ENCODE measurements around the gene RANBP2.
"Not testable (repeated sequence)": the region's sequence is repeated elsewhere in the genome, so short reads cannot be mapped to it uniquely, and the experiment has no call there.

The RANBP2 gene

DNA sequence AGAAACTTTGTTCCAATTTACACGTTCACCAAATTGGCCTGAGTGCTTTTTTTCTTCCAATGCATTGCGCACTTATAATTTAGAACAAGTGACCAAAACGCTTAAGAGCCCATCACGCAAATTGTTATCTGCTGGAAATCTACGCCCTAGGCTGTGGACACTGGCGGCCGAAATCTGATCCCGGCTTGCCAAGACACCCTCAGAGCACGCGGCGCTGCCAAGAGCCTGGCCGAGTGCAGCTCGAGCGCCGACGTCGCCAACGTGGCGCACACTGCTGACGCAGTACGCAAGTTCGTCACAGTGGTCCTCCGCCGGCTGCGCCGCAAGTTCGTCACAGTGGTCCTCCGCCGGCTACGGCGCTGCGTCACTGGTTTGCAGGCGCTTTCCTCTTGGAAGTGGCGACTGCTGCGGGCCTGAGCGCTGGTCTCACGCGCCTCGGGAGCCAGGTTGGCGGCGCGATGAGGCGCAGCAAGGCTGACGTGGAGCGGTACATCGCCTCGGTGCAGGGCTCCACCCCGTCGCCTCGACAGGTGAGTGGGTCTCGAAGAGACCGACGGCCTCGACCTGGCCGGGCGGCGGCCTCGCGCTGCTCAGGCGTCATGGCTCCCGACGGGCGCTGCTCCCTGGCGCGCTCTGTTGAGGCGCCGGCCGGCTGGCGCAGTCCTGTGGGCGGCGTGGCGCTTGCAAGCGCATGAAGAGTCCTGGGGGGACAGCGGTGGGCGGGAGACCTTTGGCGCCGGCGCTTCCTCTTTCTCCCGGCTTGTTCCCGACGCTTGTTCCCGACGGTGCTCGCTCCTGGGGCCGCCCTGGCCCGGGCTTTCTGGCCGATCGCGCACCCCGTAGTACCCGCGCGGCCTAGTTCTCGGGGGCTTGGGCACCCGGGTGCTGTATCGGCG, at the start of gene RANBP2:
Gene RANBP2 (plus strand): TSS at position 334 of the 896 bp plus-strand sequence. CDS start 125 bp downstream, at position 459.
- DNase-seq: peak; percentile 90 to 96

DNA sequence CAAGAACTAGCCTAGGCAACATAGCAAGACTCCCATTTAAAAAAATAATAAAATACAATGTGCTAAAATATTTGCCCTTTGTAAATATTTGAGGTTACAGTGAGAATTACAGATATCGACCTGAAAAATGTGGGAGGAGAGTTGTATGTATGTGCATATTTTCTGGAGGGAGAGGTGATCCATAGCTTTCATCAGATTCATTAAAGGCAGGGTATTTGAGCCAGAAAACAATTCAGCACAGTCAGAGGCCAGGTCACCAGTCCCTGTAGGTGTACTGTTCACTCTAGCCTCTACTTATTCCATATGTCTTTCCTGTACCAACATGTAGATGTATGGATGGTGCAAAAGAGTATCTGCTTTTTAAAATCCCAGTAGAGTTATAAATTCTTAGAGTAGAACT, 49.0 kb upstream of the RANBP2 start:
- DNase-seq: not testable (repeated sequence)

DNA sequence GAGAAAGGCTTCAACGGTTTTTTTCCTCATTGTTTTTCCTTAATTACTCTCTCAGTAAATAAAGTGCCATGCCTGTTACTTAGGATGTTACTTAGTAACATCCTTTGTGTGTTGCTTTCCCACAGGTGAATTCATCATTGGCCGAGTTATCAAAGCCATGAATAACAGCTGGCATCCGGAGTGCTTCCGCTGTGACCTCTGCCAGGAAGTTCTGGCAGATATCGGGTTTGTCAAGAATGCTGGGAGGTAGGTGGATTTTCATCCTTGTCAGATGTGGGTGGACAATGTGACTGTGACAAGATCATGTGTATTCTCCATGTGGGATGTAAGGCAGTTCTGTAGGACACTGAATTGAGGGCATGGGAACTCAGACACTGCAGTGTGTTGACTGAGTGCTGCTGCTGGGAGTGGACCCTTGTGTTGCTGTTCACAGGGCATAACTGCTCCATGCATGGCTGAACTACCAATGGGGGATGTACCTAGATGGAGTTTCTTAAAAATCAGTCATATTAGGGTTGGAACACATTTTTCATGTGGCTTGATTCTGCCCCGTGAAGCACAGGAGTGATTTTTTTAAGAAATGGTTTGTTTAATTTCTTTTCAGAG, 47.0 kb upstream of the RANBP2 start:
- not testable (repeated sequence) for DNase-seq

DNA sequence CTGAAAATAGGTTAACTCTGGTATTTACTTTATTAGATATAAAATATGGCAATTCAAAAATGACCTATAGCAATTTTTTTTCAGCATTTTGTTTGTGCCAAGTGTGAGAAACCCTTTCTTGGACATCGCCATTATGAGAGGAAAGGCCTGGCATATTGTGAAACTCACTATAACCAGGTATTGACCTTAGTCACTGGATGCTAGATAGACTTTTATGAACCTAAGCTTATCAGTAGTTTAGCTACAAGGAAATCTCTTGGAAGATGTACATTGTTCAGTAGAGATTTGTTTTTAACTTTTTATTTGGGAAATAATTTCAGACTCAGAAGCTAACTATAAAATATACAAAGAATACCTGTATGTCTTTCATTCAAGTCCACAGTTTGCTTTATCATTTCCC, 42.8 kb upstream of the RANBP2 start:
- not testable (repeated sequence) for DNase-seq

DNA sequence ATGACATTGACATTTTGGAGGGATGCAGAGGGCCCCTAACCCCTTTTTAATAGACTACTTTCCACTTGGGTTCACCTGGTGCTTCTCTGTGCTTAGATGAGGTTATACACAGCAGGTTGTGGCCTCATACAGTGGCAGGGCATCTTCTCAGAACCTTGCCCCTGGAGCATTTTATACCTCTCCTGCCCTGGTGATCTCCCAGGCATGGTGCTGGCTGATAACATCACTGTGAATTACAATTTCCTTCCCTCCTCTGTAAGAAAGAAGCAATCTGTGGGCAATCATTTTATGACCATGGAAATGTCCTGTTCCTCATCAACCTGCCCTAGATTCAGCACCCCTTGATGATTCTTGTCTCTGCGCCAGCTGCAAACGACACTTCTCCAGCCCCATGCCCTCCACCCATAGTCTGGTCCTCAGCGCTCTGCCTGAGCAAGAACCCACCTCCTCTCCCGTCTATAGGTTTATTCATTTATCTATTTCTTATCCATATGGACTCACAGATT, 42.0 kb upstream of the RANBP2 start:
- not testable (repeated sequence) for DNase-seq

DNA sequence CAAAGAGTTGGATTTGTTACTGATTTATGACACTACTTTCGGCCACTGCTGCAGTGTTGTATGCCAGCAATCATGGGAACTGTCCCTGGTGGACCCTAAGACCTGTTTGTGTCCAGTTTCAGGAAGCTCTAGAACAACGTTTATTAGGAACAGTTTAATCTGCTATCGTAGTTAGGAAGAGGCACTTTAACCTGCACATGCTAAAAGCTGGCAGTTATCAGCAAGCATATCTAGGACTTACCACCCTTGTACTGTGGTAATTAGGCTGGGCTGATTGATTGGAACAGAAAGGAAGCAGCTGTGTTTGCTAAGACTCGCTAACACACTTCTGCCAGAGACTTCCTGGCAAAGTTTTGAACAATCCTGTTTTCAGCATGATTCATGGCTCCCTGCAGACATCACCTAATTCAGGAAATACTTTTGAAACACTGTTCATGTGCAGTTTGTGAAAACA, 41.1 kb upstream of the RANBP2 start:
- peak in 1 of 2 experiments; percentile 43 for DNase-seq

DNA sequence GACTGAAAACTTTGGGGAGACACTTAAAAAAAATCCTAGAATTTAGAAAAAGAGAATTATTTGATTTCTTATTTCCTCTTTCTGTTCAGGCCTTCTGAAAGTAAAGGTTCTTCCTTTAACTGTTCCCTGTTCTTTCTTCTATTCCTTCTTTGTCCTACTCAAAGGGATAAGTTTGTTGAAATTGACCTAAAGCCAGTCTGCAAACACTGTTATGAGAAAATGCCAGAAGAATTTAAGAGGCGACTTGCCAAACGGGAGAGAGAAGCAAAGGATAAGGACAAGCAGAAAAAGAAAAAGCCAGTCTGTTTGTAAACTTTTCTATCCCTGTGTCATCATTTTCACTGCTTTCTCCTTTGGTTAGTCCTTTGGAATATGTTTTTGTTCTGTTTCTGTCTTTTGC, 38.5 kb upstream of the RANBP2 start:
- not testable (repeated sequence) for DNase-seq

DNA sequence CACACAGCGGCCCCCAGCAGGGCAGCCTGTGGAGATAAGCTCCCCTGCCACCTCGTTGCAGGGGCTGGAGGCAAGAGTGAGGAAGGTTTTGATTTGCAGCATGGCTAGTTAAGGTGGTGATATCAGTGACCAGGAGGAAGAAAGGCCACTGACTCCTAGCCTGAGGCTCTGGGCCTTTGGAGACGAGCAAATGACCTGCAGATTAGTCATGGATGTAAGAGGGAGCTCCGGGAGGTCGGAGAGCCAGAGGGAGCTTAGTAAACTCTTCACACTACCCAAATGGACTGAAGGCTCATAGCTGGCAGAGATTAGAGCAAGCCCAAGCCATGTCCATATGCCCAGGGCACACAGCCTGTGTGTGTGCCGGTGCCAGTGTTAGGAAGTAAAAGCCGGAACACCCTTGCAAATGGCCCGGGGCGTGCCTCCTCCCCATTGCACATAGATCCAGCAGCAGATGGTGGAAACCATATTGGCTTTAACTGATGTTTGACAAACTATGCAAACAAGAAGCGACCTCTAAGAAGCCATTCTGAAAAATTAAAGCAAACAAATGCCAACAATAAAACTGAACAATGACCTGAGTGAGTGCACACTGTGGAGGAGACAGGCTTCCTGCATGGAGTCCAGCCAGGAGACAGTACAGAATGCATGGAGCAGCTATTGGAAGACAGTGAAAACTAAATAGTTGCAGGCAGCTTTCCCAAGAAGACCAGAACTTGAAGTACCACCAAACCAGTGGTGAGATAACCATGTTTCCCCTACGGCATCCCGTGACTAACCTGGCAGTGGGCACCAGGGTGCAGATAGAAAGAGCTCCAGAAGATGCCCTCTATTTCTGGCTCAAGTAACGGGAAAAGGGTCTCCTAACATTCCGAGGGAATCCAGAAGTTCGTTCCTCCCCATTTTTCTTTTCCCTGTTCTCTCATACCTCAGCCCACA, 30.2 kb upstream of the RANBP2 start:
- not testable (repeated sequence) for DNase-seq

DNA sequence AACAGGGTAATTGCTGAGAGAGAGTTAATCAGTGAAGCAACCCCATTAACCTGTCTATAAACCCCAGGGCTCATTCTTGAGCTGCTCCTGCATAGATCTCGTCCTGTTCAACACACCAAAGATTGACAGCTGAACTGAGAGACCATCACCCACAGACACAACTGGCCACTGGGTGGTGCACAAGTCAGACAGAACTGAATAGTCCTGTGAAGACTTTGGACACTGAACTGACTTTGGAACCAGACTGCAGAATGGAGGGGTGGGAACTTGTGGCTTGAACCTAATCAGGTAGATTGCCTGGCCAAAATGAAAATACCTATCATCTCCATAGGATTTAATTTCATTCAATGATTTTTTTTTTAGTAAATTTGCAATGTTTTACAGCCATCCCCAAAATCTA, 29.3 kb upstream of the RANBP2 start:
- DNase-seq: not testable (repeated sequence)

DNA sequence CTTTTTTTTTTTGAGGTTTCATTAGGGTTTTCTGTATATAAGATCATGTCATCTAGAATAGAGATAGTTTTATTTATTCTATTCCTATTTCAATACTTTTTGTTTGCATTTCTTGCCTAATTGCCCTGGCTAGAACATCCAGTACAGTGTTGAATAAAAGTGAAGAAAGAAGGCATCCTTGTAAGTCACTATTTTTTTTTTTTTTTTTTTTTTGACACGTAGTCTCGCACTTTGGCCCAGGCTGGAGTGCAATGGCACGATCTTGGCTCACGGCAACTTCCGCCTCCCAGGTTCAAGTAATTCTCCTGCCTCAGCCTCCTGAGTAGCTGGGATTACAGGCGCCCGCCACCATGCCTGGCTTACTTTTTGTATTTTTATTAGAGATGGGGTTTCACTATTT, 27.8 kb upstream of the RANBP2 start:
- no peak for DNase-seq

DNA sequence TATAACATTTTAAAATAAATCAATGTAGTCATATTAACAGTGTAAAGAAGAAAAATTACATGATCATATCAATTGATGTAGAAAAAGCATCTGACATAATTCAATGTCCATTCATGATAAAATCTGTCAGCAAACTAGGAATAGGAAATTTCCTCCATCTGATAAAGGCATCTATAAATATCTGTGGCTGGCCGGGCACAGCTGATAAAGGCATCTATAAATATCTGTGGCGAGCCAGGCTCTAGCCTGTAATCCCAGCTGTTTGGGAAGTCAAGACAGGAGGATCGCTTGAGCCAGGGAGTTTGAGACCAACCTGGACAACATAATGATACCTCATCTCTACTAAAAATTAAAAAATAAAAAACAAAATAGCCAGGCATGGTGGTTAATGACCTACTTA, 18.1 kb upstream of the RANBP2 start:
- DNase-seq: no peak

DNA sequence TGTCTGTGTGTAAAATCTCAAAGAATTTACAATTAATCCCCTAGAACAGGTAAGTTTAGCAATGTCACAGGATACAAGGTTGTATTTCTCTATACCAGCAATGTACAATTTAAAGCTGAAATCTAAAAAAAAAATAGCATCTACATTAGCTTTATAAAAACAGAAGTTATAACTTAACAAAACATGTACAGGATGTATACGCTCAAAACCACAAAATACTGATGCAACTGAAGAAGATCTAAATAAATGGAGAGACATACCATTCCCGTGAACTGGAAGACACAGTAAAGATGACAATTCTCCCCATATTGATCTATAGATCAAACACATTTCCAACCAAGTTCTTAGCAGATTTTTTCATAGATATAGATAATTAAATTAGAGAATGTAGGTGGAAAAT, 17.5 kb upstream of the RANBP2 start:
- no peak for DNase-seq

DNA sequence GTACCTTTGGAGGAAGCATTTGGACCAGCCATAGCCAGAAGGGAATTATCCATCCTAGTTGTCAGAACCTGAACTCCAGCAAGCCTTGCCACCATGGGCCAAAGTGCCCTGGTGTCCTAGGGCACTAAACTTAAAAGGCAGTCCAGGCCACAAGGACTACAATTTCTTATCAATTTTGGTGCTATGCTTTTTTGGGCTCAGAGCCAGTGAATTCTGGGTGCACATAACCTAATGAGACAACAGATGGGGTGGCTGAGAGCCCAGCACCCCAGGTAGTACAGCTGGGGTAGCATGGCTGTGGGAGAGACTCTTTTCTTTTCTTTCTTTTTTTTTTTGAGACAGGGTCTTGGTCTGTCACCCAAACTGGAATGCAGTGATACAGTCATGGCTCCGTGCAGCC, 14.4 kb upstream of the RANBP2 start:
- no peak for DNase-seq

DNA sequence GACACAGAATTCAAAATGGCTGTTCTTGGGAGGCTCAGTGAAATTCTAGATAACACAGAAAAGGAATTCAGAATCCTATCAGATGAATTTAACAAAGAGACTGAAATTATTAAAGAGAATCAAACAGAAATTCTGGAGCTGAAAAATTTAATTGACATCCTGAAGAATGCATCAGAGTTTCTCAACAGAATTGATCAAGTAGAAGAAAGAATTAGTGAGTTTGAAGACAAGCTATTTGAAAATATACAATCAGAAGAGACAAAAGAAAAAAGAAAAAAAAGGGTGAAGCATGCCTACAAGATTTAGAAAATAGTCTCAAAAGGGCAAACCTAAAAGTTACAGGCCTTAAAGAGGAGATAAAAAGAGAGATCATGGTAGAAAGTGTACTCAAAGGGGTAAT, 12.0 kb upstream of the RANBP2 start:
- no peak for DNase-seq

DNA sequence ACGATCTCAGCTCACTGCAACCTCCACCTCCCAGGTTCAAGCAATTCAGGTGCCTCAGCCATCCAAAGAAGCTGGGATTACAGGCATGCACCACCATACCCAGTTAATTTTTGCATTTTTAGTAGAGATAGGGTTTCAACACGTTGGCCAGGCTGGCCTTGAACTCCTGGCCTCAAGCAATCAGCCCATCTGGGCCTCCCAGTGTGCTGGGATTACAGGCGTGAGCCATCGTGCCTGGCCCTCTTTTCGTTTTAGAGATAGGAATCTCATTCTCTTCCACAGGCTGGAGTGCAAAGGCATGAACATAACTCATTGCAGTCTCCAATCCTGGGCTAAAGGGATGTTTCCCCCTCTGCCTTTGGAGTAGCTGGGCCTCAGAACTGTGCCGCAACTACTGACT, 2.3 kb upstream of the RANBP2 start:
- DNase-seq: not testable (repeated sequence)

DNA sequence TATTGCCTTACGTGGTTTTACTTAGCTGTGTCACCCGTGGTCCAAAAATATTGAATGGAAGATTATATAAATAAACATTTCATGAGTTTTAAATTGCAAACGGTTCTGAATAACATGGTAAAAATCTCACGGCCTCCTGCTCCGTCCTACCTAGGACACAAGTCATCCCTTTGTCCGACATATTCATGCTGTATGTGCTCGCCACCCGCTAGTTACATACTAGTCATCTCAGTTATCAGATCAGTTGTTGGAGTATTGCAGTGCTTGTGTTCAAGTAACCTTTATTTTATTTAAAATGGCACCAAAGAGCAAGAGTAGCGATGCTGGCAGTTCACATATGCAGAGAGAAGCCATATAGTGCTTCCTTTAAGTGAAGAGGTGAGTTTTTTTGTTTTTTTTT, 6.8 kb downstream of the RANBP2 start:
- not testable (repeated sequence) for DNase-seq

DNA sequence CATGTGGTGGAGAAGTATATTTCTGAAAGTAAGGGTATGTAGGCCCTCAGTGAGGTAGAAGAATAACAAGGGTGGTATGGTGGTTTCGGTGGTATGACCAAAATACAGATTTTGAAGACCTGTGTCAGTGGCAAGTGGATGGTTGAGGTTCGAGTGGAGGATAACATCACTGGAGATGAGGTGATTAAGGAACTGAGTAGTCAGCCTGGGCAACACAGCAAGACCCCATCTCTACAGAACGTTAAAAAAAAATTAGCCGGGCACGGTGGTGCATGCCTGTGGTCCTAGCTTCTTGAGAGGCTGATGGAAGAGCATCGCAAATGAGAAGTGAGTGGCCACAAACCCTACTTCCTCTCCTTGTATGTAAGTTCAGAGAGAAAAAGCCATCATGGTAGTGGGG, 15.4 kb downstream of the RANBP2 start:
- DNase-seq: not testable (repeated sequence)

DNA sequence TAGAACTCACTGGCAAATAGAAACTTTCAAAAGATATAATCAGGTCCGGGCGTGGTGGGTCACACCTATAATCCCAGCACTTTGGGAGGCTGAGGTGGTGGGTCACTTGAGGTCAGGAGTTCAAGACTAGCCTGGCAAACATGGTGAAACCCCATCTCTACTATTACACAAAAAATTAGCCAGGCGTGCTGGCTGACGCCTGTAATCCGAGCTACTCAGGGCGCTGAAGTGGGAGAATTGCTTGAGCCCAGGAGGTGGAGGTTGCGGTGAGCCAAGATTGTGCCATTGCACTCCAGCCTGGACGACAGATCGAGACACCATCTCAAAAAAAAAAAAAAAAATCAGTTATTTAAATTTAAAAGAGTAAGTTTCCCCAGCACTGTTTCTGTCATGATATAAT, 38.7 kb downstream of the RANBP2 start:
- DNase-seq: not testable (repeated sequence)

DNA sequence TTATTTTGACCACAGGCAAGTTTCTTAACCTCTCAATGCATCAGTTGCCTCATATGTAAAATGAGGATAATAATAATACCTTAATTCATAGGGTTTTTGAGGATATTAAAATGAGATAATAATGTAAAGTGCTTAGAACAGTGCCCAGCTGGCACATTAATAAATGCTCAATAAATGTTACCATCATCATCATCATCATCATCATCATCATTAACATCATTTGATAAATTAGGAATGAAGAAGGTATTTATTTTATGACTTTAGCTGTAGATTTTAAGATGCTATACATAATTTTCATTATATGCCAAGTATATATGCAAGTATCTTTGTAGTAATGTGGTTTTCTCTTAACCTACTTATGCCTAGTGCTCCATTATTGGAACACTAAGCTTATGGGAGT, 43.3 kb downstream of the RANBP2 start:
- DNase-seq: not testable (repeated sequence)

DNA sequence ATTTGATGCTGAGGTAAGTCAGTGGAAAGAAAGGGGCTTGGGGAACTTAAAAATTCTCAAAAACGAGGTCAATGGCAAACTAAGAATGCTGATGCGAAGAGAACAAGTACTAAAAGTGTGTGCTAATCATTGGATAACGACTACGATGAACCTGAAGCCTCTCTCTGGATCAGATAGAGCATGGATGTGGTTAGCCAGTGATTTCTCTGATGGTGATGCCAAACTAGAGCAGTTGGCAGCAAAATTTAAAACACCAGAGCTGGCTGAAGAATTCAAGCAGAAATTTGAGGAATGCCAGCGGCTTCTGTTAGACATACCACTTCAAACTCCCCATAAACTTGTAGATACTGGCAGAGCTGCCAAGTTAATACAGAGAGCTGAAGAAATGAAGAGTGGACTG, 47.4 kb downstream of the RANBP2 start:
- DNase-seq: not testable (repeated sequence)

DNA sequence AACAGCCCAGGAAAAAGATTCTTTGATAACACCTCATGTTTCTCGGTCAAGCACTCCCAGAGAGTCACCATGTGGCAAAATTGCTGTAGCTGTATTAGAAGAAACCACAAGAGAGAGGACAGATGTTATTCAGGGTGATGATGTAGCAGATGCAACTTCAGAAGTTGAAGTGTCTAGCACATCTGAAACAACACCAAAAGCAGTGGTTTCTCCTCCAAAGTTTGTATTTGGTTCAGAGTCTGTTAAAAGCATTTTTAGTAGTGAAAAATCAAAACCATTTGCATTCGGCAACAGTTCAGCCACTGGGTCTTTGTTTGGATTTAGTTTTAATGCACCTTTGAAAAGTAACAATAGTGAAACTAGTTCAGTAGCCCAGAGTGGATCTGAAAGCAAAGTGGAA, 48.6 kb downstream of the RANBP2 start:
- not testable (repeated sequence) for DNase-seq

DNA sequence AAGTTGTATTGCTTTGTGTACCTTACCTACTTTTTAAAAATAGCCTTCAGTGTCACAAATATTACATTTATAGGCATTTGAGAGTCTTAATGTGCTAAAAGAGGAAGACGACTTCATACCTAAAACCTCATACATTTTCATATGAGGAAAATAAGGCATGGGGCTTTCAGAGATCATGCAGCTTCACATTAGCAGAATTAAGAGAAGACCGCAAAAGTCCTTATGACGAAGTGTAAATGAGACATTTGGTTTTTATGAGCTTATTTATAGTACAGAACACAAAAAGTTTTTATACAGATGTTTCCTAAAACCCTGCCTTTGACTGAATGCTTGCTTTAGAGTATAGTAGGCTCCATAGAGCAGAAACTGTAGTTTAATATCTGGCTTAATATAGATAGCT, 57.2 kb downstream of the RANBP2 start:
- DNase-seq: no peak

DNA sequence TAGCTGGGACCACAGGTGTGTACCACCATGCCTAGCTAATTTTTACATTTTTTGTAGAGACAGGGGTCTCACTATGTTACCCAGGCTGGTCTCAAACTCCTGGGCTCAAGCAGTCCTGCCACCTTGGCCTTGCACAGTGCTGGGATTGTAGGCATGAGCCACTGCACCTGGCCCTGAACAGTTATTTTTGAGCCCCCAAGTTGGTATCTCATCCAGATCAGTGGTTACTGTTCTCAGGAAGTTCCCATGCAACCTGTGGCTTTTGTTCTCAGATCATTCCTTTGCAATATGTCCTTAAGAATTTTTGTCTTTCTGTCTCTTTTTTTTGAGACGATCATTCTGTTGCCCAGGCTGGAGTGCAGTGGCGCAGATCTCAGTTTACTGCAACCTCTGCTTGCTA, 59.6 kb downstream of the RANBP2 start:
- DNase-seq: no peak
